ENCODE data around the gene TTC33. TPM values are rescaled to one million over a fixed set of nuclear protein-coding genes. Genes with fewer than 3 reads are reported as not detected.

Gene TTC33
- total RNA-seq, 1 donor from 2014 or later = 16.5 TPM

- intact Hi-C loops (cut with micrococcal nuclease) = no loop called here
Measured at GRCh38 chr5:40780858-40781257, 25.1 kb upstream of the TTC33 start.

GRCh38 chr5:40780199-40780598 is 24.4 kb upstream of the TTC33 start:
- intact Hi-C loops (cut with micrococcal nuclease) = no loop called here

- intact Hi-C loops (cut with micrococcal nuclease) = no loop called here
Measured at GRCh38 chr5:40779561-40779960, 23.8 kb upstream of the TTC33 start.

- intact Hi-C loops (cut with micrococcal nuclease) = no loop called here
Measured at GRCh38 chr5:40778133-40778532, 22.4 kb upstream of the TTC33 start.

GRCh38 chr5:40776658-40776977 is 20.9 kb upstream of the TTC33 start:
- intact Hi-C loops (cut with micrococcal nuclease) = no loop called here

GRCh38 chr5:40775846-40776657 is 20.3 kb upstream of the TTC33 start:
- intact Hi-C loops (cut with micrococcal nuclease) = no loop called here

- intact Hi-C loops (cut with micrococcal nuclease) = no loop called here
Measured at GRCh38 chr5:40775085-40775845, 19.5 kb upstream of the TTC33 start.

- intact Hi-C loops (cut with micrococcal nuclease) = no loop called here
Measured at GRCh38 chr5:40774623-40775022, 18.9 kb upstream of the TTC33 start.

- intact Hi-C loops (cut with micrococcal nuclease) = no loop called here
Measured at GRCh38 chr5:40770764-40771163, 15.0 kb upstream of the TTC33 start.

GRCh38 chr5:40762705-40763104 is 6.9 kb upstream of the TTC33 start:
- intact Hi-C loops (cut with micrococcal nuclease) = no loop called here

GRCh38 chr5:40757400-40757799 is 1.6 kb upstream of the TTC33 start:
- intact Hi-C loops (cut with micrococcal nuclease) = loop anchor here (5.0 to 10.0 kb wide), 3 partner anchors 1117 to 1563 kb away; partner anchors contain the start of gene OXCT1

GRCh38 chr5:40755093-40755406 is 711 bp downstream of the TTC33 start:
- intact Hi-C loops (cut with micrococcal nuclease) = loop anchor here (1.0 to 10.0 kb wide), 14 partner anchors 18 to 1681 kb away; partner anchors contain the start of genes OXCT1, PTGER4, RICTOR and RPL37

GRCh38 chr5:40754381-40755092 is 1.2 kb downstream of the TTC33 start:
- intact Hi-C loops (cut with micrococcal nuclease) = loop anchor here (1.0 to 10.0 kb wide), 18 partner anchors 18 to 1680 kb away; partner anchors contain the start of genes OXCT1, PTGER4, RICTOR and RPL37

GRCh38 chr5:40746703-40747102 is 9.1 kb downstream of the TTC33 start:
- intact Hi-C loops (cut with micrococcal nuclease) = no loop called here

- intact Hi-C loops (cut with micrococcal nuclease) = no loop called here
Measured at GRCh38 chr5:40743771-40744170, 12.0 kb downstream of the TTC33 start.

GRCh38 chr5:40738502-40738901 is 17.3 kb downstream of the TTC33 start:
- intact Hi-C loops (cut with micrococcal nuclease) = no loop called here

- intact Hi-C loops (cut with micrococcal nuclease) = loop anchor here (1.0 to 2.0 kb wide), 10 partner anchors 19 to 1158 kb away; partner anchors contain the start of gene TTC33
Measured at GRCh38 chr5:40736103-40736875, 19.5 kb downstream of the TTC33 start.

GRCh38 chr5:40735609-40736008 is 20.2 kb downstream of the TTC33 start:
- intact Hi-C loops (cut with micrococcal nuclease) = loop anchor here (1.0 to 2.0 kb wide), 10 partner anchors 19 to 1157 kb away; partner anchors contain the start of gene TTC33

- intact Hi-C loops (cut with micrococcal nuclease) = no loop called here
Measured at GRCh38 chr5:40734986-40735385, 20.8 kb downstream of the TTC33 start.

- intact Hi-C loops (cut with micrococcal nuclease) = no loop called here
Measured at GRCh38 chr5:40733879-40734563, 21.7 kb downstream of the TTC33 start.

Data from T-helper 1 cell treated with Interleukin-12 subunit alpha and Interleukin-12 subunit beta and Interleukin-4 antibody, amounts not matched to agents 30 ng/mL and 1 ng/mL, for 36 hours (primary cell).